Loucy (cell line): ENCODE results near the gene ARID4A.

Experiments
- CTCF ChIP-seq: fragments of 200-600 bp; sonication (generic); conservative IDR thresholded peaks from 2 replicates; pipeline ENCODE4 v1.5.1; 2014; ENCODE audit warnings: mild to moderate bottlenecking, antibody characterized with exemption, low read length
- EZH2phosphoT487 ChIP-seq: fragments of 200-600 bp; IDR thresholded peaks from 2 replicates; pipeline ENCODE4 v1.6.1; 2018; ENCODE audit warnings: antibody characterized with exemption, mild to moderate bottlenecking, moderate library complexity, borderline replicate concordance

GRCh38 chr14:58353516-58354299 lies 55.4 kb downstream of the ARID4A start:
- no peak for TF ChIP-seq CTCF
- no peak for TF ChIP-seq EZH2phosphoT487
